NCI-H2196 treated with DMSO at 0.1 percent for 48 hours (cell line): ENCODE results near the gene DUSP16.
"Not testable (repeated sequence)": the region's sequence is repeated elsewhere in the genome, so short reads cannot be mapped to it uniquely, and the experiment has no call there.

Experiments
- DNase-seq: peaks from one replicate; lab custom pipeline; 2025; ENCODE audit not compliant: unreplicated experiment; lab: John Stamatoyannopoulos, UW

The DUSP16 gene

GRCh38 chr12:12473223-12473622 is 89.4 kb downstream of the DUSP16 start:
- no peak for DNase-seq

- DNase-seq: not testable (repeated sequence)
These were observed 90.4 kb downstream of the DUSP16 start for GRCh38 chr12:12471982-12472961.

- DNase-seq: no peak
These were observed 91.8 kb downstream of the DUSP16 start for GRCh38 chr12:12470751-12471306.

- no peak for DNase-seq
These were observed 93.3 kb downstream of the DUSP16 start for GRCh38 chr12:12469386-12469785.

GRCh38 chr12:12468575-12468974 is 94.1 kb downstream of the DUSP16 start:
- DNase-seq: no peak

- no peak for DNase-seq
These were observed 94.9 kb downstream of the DUSP16 start for GRCh38 chr12:12467688-12468261.

- DNase-seq: no peak
These were observed 95.4 kb downstream of the DUSP16 start for GRCh38 chr12:12467264-12467663.

- no peak for DNase-seq
These were observed 96.5 kb downstream of the DUSP16 start for GRCh38 chr12:12466157-12466556.

- DNase-seq: no peak
These were observed 97.1 kb downstream of the DUSP16 start for GRCh38 chr12:12465522-12465921.

- DNase-seq: no peak
These were observed 100.7 kb downstream of the DUSP16 start for GRCh38 chr12:12461923-12462315.

- DNase-seq: no peak
These were observed 101.4 kb downstream of the DUSP16 start for GRCh38 chr12:12460935-12461922.

GRCh38 chr12:12456637-12457036 is 106.0 kb downstream of the DUSP16 start:
- DNase-seq: no peak

- no peak for DNase-seq
These were observed 108.3 kb downstream of the DUSP16 start for GRCh38 chr12:12454315-12454714.

- no peak for DNase-seq
These were observed 109.0 kb downstream of the DUSP16 start for GRCh38 chr12:12453635-12454034.

GRCh38 chr12:12452326-12452902 is 110.2 kb downstream of the DUSP16 start:
- DNase-seq: no peak

- DNase-seq: no peak
These were observed 111.6 kb downstream of the DUSP16 start for GRCh38 chr12:12451098-12451497.

- DNase-seq: no peak
These were observed 112.6 kb downstream of the DUSP16 start for GRCh38 chr12:12450043-12450471.

- DNase-seq: no peak
These were observed 113.1 kb downstream of the DUSP16 start for GRCh38 chr12:12449533-12450025.

- DNase-seq: no peak
These were observed 114.8 kb downstream of the DUSP16 start for GRCh38 chr12:12447837-12448236.

GRCh38 chr12:12447236-12447635 is 115.4 kb downstream of the DUSP16 start:
- no peak for DNase-seq
